GM11168 (cell line): ENCODE data around the gene OR2A5.
"Not testable (repeated sequence)": the region's sequence is repeated elsewhere in the genome, so short reads cannot be mapped to it uniquely, and the experiment has no call there.

ENCODE experiments used
- in situ Hi-C: fragments of 300-500 bp; cut with MboI; formaldehyde crosslinking; loops from one replicate; pipeline ENCODE4 v1.12.0; 2022; ENCODE audit warnings: low sequenced_read_pairs; ENCODE audit not compliant: unreplicated experiment

The OR2A5 gene

DNA sequence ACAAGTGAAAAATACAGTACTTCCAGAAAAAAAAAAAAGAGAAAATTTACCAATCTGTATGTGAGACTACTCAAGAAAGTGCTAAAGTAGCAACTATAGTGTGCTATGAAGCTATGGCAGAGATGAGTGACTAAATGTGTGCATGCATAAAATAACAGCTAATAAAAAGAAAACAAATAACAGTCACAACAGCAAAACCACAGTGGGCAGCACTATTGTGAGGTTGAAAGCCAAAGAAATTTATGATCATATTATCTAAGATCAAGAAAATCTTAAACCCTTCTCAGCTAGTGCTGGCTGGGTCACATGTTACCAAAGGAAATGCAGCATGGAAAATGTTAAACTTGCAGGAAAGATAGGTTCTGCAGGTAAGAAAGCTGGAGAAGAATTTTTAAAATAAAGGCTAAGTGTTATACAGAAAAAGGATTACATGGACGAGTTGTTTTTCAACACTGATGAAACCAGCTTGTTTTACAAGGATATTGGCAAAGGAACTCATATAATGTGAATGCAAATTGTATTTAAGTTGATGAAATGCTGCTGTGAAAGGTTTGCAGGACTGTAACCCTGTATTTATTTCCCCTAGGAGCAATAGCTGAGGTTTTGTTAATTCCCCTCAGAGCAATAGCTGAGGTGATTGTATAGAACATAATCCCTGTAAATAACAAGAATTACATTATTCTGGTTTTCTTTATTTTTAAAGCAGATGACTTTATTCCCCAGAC is 15.6 kb upstream of the OR2A5 start:
- in situ Hi-C loops: no loop called here

DNA sequence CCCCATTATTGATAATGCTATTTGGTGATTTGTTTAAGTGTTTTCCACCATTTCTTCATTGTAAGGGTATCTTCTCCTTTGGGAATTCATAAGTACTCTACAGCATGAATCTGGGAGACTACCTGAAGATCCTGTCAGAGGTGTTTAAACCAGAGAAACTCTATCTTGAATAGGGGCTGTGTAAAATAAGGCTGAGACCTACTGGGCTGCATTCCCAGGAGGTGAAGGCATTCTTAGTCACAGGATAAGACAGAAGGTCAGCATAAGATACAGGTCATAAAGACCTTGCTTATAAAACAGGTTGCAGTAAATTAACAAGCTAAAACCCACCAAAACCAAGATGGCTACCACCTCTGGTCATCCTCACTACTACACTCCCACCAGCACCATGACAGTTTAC is 13.4 kb upstream of the OR2A5 start:
- in situ Hi-C loops: no loop called here

DNA sequence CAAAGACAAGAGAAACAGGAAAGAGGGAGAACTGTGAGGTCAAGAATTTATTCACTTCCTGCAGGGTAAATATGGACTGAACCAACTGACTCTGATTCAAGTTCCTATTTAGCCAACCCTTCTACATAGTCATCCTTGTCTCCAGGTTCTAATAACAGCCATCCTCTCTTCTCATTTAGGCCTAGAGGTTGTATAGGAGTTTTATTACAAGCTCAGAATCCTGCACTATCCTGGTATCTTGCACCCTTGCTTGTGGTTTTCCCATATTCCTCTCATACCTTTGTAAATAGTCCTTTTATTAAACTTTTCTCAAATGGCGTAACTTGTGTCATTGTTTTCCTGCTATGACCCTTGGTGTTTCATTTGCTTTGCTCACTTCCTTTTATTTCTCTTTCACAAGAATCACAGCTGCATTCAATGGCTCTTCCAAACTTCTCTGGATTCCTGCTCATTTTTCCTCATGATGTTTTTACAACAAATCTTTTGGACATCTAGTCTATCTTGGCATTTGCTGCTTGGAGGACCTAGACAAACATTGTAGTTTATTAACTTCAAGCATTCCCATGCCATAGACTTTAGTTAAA is 12.4 kb upstream of the OR2A5 start:
- in situ Hi-C loops: no loop called here

DNA sequence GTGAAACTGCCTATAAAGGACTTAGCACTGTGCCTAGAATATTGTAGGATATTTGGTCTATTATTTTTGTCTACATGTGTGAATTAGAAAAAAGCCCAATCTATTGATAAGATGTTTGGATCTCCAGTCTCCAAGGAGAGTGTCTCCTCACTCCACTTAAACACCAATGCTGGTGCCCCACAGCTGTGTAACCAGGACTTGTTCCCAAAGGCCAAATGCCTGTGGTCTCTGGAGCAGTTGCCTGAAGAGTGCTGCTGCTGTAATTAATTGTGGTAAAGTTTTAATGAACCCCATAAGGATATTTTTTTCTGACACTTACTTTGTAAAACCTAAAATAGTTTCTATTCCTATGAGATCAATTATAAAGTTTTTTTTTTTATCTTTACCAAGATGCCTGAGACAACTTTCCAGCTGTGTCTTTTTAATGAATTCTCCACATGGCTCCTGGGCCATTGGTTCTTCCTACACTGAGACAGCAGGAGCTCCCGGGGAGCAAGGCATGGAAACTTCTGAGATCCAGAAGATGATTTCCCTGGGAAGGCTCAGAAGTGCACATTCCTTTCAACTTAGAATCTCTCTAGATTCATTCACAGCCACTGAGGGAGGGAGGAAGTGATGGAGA is 11.2 kb upstream of the OR2A5 start:
- in situ Hi-C loops: no loop called here

DNA sequence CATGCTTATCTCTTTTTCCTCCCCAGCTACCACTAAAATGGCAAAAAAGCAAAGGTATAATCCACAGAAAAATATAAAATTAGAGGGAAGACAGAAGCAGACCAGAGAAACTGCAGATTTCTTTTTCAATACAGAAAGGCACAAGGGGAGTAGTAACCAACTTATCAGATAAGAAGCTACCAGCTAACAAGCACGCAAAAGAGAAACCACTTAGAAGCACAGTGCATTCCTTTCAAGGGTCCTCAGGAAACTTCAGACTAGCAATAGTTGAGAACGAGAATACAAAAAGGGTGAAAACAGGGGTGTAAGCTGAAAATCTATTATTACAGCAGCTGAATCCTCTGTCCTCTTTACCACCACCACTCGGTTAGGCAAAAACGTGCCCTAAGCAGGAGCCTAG is 9.9 kb upstream of the OR2A5 start:
- in situ Hi-C loops: no loop called here

DNA sequence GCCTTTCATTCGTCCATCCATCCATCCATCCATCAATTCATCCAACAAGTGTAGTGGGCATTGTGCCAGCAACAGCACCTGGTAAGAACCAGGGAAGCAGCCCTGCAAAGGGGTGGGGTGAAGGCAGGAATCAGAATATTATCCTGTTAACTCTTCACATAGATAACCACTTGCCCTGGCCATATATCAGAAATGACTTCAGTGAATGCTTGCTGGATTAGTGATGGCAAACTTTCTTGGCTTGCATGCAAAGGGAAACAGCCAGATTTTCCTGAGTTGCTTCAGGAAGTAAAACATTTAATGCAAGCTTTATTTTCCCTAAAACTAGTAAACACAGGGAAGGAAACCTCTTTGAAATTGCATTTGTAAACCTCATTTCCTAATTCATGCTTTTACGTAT is 743 bp downstream of the OR2A5 start:
- in situ Hi-C loops: no loop called here

DNA sequence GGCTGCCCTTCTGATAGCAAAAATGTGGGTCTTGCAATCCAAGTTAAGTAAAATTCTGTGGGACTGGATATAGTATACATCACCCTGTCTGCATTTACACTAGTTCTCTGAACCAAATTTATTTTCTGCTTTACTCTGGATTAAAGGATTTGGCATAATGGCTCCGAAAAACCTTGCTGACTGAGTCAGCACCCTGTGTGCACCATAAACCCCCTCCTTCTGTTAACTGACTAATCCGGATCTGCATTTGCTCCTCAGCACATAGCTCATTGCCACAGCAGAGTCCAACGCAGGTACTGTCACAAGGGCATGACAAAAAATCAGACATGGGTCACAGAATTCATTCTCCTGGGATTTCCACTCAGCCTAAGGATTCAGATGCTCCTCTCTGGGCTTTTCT is 1.3 kb downstream of the OR2A5 start:
- in situ Hi-C loops: no loop called here

DNA sequence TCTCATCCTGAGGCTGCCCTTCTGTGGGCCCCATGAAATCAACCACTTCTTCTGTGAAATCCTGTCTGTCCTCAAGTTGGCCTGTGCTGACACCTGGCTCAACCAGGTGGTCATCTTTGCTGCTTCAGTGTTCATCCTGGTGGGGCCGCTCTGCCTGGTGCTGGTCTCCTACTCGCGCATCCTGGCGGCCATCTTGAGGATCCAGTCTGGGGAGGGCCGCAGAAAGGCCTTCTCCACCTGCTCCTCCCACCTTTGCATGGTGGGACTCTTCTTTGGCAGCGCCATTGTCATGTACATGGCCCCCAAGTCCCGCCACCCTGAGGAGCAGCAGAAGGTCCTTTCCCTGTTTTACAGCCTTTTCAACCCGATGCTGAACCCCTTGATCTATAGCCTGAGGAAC is 2.1 kb downstream of the OR2A5 start:
- in situ Hi-C loops: not testable (repeated sequence)

DNA sequence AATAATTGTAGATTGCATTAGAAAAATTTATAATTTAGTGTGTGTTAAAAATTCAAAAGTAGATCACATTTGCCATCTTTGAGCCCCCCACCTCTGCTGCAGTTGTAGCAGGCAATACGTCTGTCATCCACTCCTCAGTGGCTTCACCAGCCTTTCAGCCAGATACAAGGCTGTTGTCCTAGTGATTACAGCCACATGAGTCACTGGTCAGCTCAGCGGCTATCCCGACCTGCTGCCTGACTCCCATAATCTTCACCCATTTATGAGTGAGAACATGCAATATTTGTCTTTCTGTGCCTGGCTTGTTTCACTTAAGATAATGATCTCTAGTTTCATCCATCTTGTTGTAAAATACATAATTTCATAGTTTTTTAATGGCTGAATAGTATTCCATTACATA is 9.2 kb downstream of the OR2A5 start:
- in situ Hi-C loops: no loop called here

DNA sequence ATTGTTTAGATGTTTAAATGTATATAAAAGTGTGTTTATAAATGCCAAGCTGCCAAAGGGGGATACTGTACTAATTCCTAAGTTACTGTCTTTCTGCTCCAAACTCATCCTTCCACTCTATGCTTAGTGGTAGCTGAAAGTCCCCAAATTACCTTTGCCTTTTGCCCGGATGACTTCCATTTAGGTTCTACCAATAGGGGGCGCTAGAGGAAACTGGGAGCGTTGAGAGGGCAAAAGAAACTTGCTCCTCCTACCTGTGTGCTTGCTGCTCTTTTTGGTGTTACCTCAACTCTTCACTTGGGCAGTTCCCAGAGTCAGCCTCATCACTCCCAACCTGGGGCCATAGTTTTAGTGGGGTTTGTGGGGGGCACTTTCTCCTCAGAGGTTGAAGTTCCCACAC is 15.0 kb downstream of the OR2A5 start:
- in situ Hi-C loops: no loop called here

DNA sequence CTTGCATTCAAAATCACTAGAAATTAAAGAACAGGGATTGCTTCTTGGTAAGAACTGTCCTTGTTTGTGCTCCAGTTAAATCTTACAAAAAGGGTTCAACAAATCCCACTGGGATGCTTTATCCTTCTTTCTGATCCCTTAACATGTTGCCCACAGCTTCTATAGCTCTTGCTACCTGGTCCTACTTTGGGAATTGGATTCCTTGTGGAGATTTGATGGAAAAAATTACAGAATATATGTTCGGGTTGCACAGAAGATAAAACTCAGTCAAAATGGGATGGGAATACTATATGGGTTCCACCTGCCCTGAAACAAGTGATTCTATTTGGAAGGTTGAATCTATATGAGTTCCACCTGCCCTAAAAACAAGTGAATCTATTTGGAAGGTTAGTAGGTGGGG is 20.8 kb downstream of the OR2A5 start, which contains the start of gene OR2A25:
Gene OR2A25 (plus strand): TSS at position 301 of the 400 bp plus-strand sequence. CDS start 4,409 bp downstream, outside the sequence.
- in situ Hi-C loops: no loop called here

DNA sequence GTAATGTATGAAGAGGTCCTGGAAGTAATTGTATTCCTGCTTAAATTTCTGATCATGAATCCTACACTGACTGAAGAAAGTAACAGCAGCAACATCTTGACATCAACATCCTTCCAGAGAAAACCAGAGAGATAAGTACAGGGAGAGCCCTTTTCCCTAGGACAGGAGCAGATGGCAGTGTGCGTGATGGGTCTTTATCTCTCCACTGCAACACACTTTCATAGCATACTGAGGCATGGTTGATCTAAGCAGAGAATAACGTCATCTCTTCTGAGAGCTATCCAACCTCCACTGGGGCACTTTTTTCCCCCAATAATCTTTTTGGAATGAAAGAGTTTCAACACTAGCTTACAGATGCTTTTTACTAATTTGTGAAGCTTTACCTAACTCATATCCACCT is 21.2 kb downstream of the OR2A5 start:
- in situ Hi-C loops: no loop called here

DNA sequence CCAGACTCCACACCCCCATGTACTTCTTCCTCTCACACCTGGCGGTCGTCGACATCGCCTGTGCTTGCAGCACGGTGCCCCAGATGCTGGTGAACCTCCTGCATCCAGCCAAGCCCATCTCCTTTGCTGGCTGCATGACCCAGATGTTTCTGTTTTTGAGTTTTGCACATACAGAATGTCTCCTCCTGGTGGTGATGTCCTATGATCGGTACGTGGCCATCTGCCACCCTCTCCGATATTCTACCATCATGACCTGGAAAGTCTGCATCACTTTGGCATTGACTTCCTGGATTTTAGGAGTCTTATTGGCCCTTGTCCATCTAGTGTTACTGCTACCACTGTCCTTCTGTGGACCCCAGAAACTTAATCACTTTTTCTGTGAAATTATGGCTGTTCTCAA is 25.6 kb downstream of the OR2A5 start:
- in situ Hi-C loops: no loop called here

DNA sequence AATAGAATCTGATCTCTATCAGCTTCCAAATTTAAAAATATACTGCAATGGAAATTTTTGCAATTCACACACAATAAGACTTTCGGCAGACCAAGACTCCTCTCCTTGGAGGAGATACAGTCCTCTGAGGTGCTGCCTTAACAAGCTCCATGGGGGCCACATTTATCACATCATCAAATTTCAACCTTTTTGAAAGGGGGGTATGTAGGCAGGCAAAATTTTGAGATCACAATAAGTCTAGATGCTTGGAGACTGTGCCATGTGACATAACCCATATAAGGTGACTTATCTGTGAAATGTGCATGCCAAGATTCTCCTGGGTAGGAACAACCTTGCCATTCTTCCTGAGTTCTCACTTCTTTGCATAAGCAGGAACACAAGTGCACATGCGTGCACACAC is 37.2 kb downstream of the OR2A5 start, which contains the start of gene OR2A12:
Gene OR2A12 (plus strand): TSS at position 301 of the 400 bp plus-strand sequence. CDS start 8,830 bp downstream, outside the sequence.
- in situ Hi-C loops: no loop called here

DNA sequence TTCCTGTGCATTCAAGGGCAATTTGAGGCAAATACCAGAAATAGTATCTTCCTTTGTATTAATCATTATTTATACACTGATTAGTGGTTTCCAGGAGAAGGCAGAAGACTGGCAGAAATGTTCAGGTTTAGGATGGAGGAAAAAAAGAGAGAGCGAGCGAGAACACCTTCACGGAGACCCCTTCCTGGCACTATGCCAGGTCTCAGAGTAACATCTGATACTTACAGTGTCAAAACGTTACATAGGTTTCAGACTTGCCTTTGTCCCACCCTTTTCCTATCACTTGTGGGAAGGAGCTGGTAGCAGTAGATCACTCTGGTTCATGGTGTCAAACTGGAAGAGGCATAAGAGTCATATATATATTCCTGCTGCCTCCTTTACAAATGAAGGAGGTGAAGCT is 38.0 kb downstream of the OR2A5 start:
- in situ Hi-C loops: no loop called here

DNA sequence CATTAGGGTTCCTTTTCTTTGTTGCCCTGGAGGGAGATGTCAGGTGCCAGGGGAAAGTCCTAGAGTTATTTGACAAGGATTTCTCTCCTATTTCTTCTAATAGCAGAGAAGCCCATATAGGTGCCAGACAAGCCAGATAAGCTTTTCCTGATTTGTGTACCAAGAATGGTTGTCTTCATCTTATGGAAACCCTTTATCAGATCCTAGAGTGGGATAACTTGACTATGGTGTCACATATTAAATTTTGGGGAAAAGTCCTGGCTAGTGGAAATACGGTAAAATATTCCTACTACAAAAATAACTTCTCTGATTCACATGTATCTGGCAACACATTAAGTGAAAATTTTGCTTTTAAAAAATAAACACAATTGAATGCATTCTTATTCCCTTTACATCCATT is 38.5 kb downstream of the OR2A5 start:
- in situ Hi-C loops: no loop called here

DNA sequence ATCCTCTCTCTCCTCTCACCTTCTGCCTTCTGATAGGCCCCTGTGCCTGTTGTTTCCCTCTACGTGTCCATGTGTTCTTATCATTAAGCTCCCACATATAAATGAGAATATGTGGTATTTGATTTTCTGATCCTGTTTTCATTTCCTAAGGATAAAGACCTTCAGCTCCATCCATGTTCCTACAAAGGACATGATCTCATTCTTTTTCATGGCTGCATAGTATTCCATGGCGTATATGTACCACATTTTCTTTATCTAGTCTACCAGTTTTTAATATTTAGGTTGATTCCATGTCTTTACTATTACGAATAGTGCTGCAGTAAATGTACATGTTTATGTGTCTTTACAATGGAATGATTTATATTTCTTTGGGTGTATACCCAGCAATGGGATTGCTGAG is 41.9 kb downstream of the OR2A5 start:
- in situ Hi-C loops: no loop called here

DNA sequence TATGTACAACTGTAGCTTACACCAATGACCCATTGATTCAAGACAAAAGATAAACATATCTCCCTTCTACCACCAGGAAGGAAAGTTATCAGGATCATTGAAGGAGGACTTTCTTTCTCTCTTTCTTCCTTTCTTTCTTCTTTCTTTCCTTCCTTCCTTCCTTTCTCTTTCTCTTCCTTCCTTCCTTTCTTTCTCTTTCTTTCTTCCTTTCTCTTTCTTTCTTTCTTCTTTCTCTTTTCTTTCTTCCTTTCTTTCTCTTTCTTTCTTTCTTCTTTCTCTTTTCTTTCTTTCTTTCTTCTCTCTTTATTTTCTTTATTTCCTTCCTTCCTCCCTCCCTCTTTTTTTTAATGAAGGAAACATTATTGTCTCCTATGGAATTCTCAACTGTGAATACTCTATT is 50.0 kb downstream of the OR2A5 start:
- in situ Hi-C loops: no loop called here

DNA sequence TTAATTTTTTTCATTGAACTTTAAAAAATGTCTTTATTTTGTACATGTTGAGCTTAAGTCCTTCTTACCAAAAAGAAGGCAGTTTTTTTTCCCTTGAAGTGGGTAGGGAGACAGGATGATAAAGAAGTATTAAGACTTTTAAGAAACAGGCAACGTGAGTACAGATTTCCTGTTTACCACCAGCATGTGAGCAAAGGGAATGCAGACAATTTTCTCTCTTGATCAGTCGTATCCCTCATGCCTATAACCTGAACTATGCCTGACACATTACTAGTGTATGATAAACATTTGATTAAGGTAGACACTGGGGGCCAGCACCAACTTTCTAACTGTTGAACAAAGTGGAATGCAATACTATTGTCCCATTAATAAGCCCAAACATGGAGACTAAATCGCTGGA is 51.9 kb downstream of the OR2A5 start:
- in situ Hi-C loops: no loop called here

DNA sequence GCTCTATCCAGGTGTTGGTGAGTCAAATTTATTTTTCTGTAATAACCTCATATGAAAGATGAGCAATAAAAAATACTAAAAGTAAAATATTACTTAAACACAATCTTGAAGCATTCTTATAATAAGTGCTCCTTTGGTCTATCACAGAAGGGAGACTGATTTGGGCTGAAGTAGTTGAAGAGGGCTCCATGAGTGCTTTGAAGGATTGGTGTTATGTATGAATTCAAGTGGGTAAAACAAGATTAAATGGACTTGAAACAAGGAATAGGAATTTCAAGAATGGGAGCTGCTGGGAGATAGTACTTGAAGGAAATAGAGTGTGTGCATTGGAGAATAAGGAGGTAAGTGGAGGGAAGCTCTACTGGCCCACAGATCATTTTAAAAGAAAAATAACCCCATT is 53.3 kb downstream of the OR2A5 start:
- in situ Hi-C loops: no loop called here

DNA sequence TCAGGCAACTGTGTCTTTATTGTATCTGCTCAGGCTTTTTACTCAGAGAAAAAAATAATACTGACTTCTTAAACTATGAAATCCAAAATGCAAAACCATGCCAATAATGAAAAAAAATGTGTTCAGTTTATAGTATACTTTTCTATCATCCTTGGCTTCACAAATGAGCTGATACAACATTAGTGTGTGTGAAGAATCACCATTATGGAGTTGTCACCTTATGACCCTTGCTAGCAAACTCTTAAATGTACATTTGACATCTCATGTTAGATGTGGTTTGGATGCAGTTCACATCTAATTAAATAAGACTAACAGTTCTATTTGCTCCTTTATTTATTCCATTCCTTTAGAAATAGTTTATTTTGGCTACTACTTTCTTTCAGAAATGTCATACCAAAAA is 56.5 kb downstream of the OR2A5 start:
- in situ Hi-C loops: no loop called here
